Measurements from ENCODE around the gene CDSN.
"Not testable (repeated sequence)": the region's sequence is repeated elsewhere in the genome, so short reads cannot be mapped to it uniquely, and the experiment has no call there.

The CDSN gene, protein sequence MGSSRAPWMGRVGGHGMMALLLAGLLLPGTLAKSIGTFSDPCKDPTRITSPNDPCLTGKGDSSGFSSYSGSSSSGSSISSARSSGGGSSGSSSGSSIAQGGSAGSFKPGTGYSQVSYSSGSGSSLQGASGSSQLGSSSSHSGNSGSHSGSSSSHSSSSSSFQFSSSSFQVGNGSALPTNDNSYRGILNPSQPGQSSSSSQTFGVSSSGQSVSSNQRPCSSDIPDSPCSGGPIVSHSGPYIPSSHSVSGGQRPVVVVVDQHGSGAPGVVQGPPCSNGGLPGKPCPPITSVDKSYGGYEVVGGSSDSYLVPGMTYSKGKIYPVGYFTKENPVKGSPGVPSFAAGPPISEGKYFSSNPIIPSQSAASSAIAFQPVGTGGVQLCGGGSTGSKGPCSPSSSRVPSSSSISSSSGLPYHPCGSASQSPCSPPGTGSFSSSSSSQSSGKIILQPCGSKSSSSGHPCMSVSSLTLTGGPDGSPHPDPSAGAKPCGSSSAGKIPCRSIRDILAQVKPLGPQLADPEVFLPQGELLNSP

DNA sequence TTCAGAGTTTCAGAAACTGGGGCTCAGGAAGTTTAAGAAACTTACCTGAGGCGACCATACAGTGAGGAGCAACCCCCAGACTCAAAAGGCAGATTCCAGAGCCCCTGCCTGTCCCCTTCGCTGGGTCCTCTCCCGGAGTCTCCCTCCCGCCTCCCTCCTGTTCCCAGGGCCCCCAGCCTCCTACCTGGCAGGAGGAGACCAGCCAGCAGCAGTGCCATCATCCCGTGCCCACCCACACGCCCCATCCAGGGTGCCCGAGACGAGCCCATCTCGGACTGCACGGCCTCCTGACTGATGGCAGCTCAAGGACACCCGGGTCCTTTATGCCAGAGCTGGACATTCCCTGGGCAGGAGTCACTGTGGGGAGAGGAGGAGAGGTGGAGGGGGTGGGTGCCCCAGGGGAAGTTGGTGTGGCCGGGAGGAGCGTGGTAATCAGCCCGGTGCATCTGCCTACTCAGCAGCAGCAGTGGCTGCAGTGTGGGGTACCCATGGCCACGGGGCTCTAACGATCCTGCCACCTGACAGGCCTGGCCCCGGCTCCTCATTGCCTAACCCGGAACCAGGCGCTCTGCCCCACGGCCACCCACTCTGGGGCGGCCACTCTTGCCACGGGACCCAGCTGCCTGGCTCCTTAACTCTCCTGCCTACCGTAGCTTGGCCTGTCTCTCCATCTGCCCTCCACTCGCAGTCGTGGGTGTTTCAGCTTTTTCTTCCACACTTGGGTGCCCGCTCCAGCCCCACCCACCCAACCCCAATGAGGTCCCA is at the start of gene CDSN:
Gene CDSN (minus strand): TSS at position 296 of the 765 bp plus-strand sequence. CDS start 27 bp downstream, at position 269.
- no peak for DNase-seq

DNA sequence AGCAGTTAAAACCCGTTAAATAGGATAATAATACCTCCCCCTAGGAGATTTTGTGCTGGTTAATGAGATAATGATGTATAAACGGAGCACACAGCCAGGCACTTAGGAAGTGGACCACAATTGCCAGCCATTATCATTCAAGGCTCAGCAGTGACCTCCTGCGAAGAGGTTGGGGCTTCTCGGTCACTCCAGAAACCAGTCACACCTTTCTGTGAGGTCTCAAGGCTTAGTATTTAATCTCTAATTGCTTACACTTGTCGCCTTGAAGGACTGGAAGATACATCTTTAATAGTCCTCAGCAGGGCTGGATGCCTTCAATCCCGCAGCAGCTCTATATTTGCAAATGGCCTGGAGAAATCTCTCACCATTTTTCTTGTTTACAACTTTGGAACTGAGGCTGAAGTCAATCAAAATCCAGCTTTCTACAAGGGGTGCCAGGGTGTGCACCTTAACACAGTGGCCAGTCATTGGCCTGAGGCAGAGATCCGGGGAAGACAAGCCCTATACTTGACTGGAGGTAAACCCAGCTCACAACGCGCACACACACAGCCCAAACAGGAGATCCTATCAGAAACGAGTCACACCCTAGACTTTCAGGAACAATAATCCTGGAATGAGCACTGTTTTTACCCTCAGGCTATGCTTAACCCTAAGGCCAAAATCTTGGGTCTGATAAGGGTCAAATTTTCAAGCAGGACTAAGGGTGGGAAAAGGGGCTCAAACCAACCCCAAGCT is 49.0 kb upstream of the CDSN start:
- DNase-seq: no peak

DNA sequence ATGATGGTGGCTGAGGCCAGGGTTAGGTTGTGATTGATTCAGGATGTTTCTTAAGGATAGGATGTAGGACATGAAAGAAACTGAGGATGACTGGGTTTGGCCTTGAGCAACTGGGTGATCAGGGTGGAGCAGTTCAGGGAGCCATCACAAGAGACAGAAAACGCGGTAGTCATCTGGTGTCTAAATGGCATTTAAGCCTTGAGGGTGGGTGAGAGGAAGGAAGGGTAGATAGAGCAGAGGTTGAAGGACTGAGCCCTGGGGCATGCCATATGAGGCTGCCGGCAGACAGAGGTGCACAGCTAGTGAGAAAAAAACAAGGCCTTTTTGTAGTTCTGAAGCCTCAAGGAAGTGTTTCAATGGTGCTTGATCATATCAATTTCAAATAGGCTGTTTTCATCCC is 48.4 kb upstream of the CDSN start:
- DNase-seq: no peak

DNA sequence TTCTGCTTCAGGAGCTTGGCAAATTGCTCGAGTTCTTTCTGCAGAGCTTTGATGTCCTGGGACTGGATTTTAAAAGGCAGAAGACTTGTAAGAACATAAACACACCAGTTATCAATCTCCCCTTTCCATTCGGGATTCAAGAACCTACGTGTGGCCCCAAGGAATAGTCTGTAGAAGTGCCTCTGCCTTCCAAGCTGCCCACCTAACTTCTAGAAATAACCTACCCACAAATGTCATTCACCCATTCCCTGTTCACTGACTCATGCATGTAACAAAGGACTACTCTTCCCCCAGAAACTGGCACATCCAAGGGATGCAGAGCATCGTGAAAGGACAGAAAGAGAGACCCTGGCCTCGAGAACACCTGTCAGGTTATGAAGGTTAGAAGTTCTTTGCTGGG is 45.7 kb upstream of the CDSN start:
- DNase-seq: no peak

DNA sequence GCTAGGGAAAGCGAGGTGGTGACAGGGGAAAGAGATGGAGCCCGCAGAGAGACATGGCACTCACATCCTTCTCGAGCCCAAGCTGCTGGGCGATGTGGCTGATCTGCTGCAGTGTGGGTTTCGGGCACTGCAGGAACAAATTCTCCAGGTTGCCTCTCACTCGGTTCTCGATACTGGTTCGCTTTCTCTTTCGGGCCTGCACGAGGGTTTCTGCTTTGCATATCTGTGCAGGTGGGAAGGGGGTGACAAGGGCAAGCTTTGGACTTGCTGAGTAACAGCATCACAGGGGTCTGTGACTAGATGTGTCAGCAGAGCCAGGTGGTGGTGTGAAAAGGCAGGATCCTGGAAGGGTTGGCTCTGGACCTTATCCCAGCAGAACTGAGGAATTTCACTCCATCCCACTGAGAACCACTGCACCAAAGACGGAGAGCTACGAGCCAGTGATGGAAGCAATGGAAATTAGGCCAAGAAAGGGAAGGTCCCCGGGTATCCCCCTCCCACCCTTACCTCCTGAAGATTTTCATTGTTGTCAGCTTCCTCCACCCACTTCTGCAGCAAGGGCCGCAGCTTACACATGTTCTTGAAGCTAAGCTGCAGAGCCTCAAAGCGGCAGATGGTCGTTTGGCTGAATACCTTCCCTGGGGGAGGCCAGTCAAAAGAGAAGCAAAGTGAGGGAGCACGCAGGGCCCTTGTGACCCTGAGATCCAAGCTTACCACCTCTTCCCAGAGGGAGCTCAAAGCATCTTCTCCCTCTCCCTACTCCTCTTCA is 45.0 kb upstream of the CDSN start:
- DNase-seq: not testable (repeated sequence)

DNA sequence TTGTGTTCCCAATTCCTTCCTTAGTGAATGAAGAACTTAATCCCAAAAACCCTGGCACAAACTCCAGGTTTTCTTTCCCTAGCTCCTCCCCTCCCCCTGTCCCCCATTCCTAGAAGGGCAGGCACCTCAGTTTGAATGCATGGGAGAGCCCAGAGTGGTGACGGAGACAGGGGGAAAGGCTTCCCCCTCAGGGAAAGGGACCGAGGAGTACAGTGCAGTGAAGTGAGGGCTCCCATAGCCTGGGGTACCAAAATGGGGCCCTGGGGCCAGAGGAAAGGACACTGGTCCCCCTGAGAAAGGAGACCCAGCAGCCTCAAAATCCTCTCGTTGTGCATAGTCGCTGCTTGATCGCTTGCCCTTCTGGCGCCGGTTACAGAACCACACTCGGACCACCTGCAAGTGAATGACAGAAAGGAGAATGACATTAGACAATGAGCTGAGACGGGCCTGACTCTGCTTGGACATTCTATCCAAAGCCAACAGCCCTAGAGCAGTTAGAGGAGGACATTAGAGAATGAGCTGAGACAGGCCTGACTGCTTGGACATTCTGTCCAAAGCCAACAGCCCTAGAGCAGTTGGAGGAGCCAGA is 44.3 kb upstream of the CDSN start:
- DNase-seq: not testable (repeated sequence)

DNA sequence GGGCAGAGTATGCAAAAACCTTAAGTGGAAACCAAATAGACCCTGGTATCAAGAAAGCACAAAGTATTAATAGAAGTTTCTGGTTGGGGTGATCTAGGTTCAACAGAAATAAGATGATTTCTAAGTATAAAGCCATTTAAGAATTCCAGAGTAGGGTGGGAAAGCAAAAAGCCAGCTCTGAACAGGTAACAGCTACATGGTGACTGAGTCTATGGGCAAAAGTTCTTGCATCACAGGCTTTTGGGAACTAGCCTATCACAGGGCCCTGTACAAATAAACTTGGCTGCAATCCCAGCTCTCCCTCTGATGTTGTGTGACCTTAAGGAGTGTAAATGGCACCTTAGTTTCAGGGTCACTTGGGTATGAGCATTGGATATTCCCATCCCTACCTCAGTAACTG is 43.7 kb upstream of the CDSN start:
- no peak for DNase-seq

DNA sequence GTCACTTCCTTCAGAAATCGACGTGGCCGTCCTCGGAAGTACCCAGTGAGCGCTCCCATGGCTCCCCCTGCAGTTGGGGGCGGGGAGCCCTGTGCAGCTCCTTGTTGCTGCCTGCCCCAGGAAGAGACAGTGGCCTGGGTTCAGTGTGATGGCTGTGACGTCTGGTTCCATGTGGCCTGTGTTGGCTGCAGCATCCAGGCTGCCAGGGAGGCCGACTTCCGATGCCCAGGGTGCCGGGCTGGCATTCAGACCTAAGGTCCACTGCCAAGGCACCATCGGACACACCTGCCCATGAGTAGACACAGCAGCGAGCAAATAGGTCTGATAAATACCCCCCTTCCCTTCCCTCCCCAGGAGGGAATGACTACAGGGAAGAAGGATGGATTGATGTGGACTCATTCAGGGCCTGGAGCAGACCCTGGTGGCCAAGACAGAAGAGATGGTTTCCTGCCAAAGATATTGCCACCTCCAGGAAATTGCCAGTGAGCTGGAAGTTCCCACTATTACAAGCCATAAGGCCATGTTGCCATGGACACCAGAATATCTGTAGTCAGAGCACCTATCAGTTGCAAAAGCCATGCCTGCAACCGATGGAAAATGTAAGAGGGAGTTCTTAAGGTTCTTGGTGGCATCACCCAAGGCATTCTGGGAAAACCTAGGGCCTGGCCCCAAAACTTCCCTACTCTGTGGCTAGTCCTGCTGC is 42.4 kb upstream of the CDSN start:
- DNase-seq: no peak

DNA sequence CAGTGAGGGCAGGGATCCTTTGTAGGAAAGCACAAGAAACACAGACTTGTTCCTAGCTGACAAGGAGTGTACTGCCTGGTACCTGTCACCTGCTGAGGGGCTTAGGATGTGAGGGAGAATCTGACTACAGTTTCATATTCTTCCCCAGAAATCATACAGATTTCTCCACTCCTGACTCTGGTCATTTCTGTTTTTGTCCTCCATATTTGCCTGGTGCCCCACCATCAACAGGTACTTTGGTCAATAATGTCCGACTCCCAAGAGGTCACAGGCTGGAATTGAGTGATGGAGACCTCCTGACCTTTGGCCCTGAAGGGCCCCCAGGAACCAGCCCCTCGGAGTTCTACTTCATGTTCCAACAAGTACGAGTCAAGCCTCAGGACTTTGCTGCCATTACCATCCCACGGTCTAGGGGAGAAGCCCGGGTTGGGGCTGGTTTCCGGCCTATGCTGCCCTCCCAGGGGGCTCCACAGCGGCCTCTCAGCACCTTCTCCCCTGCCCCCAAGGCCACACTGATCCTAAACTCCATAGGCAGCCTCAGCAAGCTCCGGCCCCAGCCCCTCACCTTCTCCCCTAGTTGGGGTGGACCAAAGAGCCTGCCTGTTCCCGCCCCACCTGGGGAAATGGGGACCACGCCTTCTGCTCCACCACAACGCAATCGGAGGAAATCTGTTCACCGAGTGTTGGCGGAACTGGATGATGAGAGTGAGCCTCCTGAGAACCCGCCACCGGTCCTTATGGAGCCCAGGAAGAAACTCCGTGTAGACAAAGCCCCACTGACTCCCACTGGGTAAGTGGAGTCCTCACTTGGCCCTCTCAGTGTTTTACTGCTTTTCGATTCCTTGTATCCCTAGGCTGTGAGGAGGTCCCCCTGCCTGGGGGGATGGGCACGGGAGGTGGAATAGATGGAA is 41.2 kb upstream of the CDSN start:
- DNase-seq: no peak

DNA sequence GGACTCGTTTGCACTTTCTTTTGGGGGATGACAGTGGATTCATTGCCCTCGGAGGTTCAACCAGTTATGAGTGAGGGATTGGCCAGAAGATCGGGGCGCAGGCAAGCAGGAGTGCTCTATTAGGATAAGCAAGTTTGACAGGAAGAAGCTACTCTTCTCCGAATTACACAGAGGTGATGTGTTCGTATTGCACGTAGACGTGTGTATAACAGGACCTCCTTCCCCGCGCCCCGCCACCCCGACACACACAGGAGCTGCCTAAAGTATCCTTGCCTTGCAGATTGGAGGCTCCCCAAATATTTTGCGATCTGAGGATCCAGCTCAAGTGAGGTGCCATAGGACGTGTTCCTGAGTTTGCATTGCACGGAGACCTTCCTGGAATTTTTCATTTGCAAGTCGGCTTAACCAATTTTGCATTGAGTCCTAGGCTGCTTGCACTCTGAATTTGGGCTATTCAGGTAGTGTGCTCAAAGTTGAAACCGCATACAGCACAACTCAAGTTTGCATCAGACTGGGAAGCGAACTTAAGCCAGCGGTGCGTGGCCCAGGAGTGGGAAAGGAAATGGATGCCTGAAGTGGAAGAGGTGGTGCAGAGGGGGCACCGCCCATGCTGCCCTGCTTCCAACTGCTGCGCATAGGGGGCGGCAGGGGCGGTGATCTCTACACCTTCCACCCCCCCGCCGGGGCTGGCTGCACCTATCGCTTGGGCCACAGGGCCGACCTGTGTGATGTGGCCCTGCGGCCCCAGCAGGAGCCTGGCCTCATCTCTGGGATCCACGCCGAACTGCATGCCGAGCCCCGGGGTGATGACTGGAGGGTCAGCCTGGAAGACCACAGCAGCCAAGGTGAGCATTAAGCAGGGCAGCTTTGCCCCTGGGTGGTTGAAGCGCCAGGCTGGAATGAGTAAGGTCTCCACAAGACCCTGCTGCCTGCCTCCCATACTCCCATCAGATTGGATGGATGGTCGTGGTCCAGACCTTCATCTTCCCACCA is 38.9 kb upstream of the CDSN start:
- no peak for DNase-seq

DNA sequence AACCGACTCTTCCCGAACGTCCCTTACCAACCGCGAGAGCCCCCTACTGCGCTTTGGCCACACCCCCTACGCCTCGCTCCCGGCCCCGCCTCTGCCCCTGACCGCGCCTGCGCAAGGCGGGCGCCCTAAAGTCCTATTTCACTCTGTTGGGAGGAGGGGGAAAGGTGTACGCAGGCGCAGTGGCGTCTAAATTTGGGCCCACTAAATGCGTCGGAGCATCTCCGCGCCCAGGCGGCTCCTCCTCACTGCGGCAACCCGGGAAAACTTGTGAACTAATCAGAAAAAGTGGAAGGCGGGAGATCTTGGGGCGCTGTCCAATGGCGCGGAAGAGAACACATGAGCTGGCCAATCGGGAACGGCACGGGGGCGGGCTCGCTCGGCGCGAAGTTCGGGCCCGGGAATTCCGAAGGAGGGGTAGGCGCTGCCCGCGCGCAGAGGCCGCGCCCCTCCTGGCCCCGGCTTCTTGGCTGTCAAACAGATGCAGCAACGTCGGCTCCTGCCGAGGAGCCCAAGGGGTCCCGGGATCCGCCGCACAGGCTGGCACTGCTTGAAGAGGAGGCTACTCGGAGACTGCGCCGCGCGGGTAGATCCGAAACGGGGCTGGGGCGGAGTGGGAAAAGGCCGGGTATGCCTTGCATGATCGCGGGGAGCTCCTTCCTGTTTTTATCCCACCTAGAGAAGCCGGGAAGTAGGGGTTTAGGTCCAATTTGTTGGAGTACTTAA is 38.1 kb upstream of the CDSN start, which contains the start of gene TCF19:
Gene TCF19 (plus strand): TSS at position 450 of the 723 bp plus-strand sequence. CDS start 881 bp downstream, outside the sequence.
- DNase-seq: peak; percentile 99

DNA sequence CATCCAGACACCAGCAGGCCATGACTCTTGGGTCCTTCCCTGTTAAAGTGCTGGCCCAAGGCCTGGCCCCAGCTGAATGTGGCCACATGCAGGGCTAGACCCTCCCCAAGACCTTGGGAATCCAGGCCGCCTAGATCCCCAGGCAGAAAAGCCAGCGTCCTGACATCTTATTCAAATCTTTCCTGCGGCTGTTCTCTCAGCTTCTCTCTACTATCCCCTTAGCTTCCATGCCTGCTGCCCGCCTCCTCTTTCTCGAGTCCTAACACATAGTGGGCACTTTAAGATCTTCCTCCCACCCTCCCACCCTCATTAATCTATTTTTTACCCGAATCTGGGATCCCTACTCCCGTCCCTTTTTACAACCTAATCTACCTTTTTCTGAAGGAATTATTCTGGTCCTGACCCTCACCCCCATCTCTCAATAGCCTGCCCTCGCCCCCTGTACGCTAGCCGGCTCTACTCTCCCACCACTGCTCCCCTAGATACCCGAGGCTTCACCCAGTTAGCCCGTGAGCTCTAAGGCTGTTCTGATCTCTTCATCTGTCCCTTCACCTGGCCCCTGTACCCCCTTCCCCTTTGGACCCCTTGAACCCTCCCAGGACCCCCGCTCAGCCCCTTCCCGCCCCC is 37.4 kb upstream of the CDSN start, which contains the start of gene CCHCR1:
Gene CCHCR1 (minus strand): TSS at position 290 of the 627 bp plus-strand sequence. CDS start 202 bp downstream, at position 88.
- DNase-seq: no peak

DNA sequence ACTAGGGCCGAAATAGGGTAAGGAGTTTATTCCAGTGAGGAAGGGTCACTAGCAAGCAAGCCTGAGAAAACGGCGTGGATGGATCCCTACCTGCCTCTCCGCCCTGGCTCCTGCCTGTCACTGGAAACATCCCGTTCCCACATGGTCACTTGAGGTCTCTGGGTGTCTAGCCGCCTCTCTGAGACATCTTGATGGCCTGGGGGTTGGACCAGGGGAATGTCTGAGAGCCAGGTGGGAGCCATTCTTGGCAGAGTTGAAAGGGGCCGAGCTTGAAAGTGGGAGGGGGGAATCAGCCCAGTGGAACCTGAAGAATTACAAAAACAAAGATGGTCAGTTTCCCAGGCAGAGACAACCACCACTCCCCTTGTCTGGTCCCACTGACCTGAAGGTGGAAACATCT is 36.4 kb upstream of the CDSN start:
- DNase-seq: no peak

DNA sequence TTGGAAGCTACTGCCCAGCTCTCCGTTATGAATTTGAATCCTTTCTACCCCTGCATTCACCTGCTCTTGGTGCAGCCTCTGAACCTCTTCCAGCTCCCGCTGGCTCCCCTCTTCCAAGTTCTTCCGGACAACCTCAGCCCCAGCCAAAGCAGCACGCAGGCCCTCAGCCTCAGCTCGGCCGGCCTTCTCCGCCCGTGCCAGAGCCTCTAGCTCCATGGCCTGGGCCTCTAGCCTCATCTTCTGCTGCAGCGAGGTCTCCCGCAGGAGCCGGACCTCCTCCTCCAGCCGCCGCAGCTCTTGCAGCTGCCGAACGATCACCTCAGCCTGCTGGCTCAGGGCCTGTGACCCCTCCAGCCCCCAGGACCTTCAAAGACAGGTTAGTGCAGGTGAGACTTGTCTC is 34.2 kb upstream of the CDSN start:
- no peak for DNase-seq

DNA sequence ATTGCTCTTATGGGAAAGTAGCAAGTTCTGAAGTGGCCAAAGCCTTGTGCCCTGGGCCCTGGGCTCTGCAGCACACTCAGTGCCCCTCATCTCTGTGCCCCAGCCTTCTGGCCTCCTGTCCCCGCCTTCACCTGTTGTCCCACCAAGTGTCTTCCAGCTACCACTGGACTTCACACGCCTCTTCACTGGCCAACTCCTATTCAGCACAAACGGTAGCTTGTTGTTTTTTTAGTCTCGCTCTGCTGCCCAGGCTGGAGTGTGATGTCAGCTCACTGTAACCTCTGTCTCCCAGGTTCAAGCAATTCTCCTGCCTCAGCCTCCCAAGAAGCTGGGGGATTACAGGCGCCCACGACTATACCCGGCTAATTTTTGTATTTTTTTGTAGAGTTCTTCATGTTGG is 32.5 kb upstream of the CDSN start:
- DNase-seq: no peak

DNA sequence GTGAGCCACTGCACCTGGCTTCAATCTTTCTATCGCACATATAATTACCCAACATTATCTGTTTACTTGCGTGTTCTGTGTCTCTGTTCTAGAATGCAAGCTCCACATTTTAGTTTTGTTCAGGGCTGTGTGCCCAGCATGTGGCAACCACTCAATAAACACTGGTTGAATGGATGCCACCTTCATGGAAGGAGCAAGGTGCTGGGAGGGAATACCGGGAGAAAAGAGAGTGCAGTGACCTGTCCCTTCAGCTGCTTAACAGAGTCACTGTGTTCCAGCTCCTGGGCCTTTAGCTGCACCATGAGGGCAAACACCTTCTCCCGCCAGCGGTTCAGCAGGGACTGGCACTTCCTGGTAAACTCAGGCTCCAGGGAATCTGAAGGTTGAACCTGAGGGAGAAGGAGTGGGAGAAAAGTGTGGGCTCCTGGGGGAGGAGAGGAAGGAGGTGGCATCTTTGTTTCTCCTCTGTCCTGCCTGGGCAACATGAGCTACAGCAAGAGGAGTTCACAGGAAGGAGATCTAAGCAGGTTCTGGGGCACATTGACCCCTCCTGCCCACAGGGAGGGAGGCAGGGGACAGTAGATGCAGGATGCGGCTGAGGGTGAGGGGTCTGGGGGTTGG is 29.7 kb upstream of the CDSN start:
- no peak for DNase-seq

DNA sequence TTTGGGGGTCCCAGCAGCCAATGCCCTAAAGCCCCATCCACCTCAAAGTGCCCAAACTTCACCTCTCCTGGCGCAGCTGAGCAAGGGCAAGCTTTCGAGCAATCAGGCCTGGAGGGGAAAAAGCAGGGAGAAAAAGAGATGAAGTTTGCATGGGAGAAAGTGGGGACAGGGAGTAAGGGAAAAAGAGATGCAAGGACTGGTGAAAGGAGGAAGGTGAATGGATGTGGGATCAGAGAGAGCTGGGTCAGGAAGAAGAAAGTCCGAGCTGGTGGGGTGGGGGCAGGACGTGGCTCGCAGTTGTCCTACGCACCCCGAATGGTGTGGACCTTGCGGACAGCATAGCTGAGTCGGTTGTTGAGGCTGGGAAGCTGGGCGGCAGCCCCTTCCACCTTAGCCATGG is 25.1 kb upstream of the CDSN start:
- DNase-seq: no peak

Measured in stimulated activated CD4-positive, alpha-beta T cell treated with anti-CD3 and anti-CD28 coated beads, Interleukin-12 subunit alpha, Interleukin-12 subunit beta, amount 100 ng/mL, for 4 hours (primary cell).